Fibroblast of skin of abdomen (primary cell): ENCODE data around the gene TRPM7.

Experiments
- DNase-seq: peaks from one replicate; pipeline ENCODE4 v3.0.0-alpha.2; 2013

TRPM7 gene

GRCh38 chr15:50562735-50563640, 123.6 kb downstream of the TRPM7 start:
- DNase-seq: peak; percentile 29

DNA sequence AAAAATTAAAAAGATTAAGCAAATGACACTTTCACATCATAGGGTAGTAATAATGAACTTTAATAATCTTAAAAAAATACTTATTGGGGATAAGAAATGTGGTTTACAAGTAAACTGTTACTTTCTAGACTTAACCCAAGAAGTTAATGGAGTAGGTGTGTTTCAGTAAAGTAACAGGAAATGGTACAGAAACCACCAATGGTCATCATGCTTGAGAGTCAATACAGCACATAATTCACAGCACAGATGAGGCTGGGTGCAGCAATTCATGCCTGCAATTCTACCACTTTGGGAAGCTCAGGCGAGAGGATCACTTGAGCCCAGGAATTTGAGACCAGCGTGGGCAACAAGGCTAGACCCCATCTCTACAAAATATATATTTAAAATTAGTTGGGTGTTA, 128.6 kb downstream of the TRPM7 start:
- DNase-seq: no peak

DNA sequence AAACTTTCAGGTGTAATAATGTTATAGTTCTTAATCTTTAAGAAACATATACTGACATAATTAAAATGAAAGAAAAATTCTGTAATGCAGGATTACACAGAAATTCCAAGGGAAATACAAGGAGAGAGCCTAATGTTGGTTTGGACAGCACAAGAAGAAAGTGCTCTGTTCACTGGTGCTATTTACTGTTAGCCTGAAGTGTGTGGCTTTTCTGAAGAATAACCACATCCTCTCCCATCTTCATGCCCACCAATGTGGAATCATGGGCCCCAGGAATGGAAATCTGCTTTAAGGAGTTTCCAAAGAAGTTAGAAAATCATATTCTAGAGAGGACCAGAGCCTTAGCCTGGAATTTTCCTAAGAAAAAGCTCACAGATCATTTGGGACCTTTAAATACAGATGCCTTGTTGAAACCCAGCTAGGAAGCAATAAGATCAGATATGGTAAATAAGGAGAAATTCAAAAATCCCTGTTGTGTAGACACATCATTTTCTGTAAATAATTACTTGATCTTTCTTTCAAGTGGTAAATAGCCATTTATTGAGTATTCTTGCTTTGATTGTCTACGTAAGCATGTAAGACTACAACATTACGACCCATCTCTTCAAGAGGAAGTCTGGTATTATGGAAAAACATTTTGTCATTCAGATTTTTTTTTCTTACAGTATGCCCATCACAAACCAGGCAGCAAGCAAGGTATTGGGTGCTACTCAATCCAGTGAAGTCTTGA, 129.8 kb downstream of the TRPM7 start:
- DNase-seq: no peak

GRCh38 chr15:50552238-50552637, 134.4 kb downstream of the TRPM7 start:
- DNase-seq: no peak

GRCh38 chr15:50549326-50549725, 137.3 kb downstream of the TRPM7 start:
- no peak for DNase-seq

- no peak for DNase-seq
These were observed 140.0 kb downstream of the TRPM7 start, which contains the start of gene USP50 for GRCh38 chr15:50546566-50546965. Gene USP50, minus strand, starts transcription at chr15:50546666. Its CDS starts 141 bp downstream, at chr15:50546525.

GRCh38 chr15:50544368-50544767, 142.2 kb downstream of the TRPM7 start:
- no peak for DNase-seq

GRCh38 chr15:50543556-50543955, 143.0 kb downstream of the TRPM7 start:
- peak; percentile 54 for DNase-seq

DNA sequence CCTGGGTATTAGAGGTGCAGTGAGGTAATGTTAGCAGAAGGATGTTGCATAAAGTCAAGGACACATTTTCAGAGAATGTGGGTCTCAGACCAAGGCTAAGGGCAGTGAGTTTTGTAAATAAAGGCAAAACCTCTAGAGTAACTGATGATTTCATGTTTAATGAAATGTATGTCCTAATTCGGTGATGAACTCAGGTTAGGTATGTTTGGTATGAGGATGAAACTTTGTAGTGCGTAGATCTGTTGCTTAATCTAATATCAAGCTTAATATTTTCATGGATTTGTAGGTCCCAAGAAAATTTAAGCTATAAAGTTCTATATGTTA, 143.7 kb downstream of the TRPM7 start:
- peak; percentile 51 for DNase-seq

DNA sequence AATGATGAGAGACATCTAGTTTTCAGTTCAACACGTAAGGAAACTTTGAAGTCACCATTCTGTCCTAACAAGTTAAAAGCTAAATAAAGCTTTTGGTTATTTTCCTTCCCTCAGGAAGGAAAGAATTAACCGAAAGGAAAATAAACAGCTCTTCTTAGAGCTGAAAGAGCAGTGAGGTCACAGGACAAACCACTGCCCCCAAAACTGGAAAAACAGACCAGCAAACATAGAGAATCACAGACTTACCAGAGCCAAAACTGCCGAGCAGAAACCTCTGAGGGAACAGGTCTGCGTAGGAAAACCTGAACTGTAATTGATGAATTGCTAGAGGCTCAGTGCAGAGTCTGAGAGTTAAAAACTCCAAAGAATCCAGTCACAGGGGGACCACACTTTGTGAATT, 154.8 kb downstream of the TRPM7 start:
- DNase-seq: no peak

GRCh38 chr15:50531163-50531562, 155.4 kb downstream of the TRPM7 start:
- no peak for DNase-seq

GRCh38 chr15:50523851-50524251, 162.7 kb downstream of the TRPM7 start:
- DNase-seq: peak; percentile 14

DNA sequence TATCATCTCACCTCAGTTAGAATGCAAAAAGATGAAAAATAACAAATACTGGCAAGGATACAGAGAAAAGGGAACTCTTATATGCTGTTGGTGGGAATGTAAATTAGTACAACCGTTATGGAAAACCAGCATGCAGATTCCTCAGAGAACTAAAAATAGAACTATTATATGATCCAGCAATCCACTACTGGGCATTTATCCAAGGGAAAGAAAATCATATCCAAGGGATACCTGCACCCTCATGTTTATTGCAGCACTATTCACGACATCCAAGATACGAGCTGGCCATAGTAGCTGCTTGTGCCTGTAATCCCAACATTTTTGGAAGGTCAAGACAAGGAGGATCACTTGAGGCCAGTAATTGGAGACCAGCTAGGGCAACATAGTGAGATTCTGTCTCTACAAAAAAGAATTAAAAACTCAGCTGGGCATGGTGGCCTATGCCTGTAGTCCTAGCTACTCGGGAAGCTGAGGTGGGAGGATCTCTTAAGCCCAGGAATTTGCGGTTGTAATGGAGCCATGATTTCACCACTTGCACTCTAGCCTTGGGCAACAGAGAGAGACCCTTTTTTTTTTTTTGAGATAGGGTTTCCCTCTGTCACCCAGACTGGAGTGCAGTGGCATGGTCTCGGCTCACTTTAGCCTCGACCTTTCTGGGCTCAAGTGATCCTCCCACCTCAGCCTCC, 166.7 kb downstream of the TRPM7 start:
- peak; percentile 3 for DNase-seq

GRCh38 chr15:50513001-50513400, 173.6 kb downstream of the TRPM7 start:
- DNase-seq: no peak
